Measurements from ENCODE around the gene WDR83. TPM values are rescaled to one million over a fixed set of nuclear protein-coding genes. Genes with fewer than 3 reads are reported as not detected.

The WDR83 gene
- total and polyA plus RNA-seq, 2 donors (not counting 3 experiments of a cell fraction or from before 2014, with no cell fraction given), result 10.5 to 11.8 TPM

DNA sequence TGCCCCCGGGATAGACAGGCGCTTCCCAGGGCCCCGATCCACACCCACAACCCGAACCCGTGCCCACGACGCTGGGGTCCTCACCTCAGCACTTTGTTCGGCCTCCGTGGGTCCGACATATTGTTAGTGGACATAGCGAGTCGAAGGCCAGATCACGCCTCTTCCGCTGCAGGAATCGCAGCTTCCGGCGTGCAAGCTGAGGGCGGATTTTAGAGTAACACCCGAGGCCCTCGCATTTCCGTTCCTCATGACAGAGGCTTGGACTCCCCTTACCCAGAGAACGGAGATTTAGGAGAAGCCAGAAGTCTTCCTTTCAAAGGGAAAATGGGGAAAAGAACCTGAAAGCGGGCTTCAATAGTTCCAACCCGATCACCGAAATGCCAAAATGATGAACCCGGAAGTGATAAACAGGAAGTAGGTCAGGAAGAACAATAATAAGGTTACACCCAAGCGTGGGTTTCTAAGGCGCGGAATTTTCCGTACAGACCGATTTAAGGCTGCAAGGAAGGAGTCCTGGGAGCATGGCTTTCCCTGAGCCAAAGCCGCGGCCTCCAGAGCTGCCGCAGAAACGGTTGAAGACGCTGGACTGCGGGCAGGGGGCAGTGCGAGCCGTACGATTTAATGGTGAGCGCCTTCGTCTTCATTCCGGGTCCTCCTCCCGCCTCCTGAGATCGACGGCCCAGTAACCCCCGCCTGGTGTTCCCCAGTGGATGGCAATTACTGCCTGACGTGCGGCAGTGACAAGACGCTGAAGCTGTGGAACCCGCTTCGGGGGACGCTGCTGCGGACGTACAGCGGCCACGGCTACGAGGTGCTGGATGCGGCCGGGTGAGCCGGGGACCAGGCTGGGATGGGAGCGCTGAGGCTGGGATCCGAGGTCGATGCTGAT lies 2.9 kb downstream of the WDR83 start:
- ChIA-PET POLR2A (no interaction called here), CTCF (interaction anchor here (1.0 to 1.6 kb wide), 3 partner anchors 16 to 579 kb away, joined by 3 to 5 read pairs (median 3); no protein-coding TSS in a partner anchor)
- FAIRE-seq (peak; percentile 98), DNase-seq (ENCODE audit: low read depth, low spot score) (peak; percentile 86)
- no peaks in the 10 kb centered on the region for H4K20me1 ChIP-seq (replicated peaks; ENCODE audit: control insufficient read depth, extremely low read depth, insufficient read depth, low read length)
- dilution Hi-C loops (cut with MboI; ENCODE audit: extremely low pct_ligation_motif_present, low sequenced_read_pairs), result no loop called here
- TSS peak; percentile 51 for BruUV-seq (replicated peaks)
- H3K9ac ChIP-seq (replicated peaks; ENCODE audit: extremely low read depth, insufficient read depth, low read length), result peak overlapping the region; percentile 90
- H3K79me2 ChIP-seq (ENCODE audit: control insufficient read depth, insufficient read depth, low read length), result peaks cover 16% of the 10 kb centered on the region
- no peaks in the 10 kb centered on the region for H3K9me3 ChIP-seq (replicated peaks; ENCODE audit: control insufficient read depth, insufficient read depth, low read length)
- H3K27me3 ChIP-seq (ENCODE audit: control insufficient read depth in 2 of 2, insufficient read depth in 2 of 2, low read length in 2 of 2), result no peaks in the 10 kb centered on the region
- H3K4me1 ChIP-seq (ENCODE audit: control insufficient read depth, extremely low read depth, insufficient read depth, low read length), result peaks cover 20% of the 10 kb centered on the region
- no peak for TF ChIP-seq FOS (IDR thresholded peaks at IDR 0.05; ENCODE audit: borderline replicate concordance, insufficient read depth, low read length)
- peak; percentile 42 for TF ChIP-seq POLR2A (IDR thresholded peaks at IDR 0.05; ENCODE audit: low read depth, low read length)
- H3K4me3 ChIP-seq (replicated peaks in 1 of 3; ENCODE audit: insufficient read depth in 1 of 3, low read depth in 1 of 3, low read length in 3 of 3), result peak overlapping the region; percentile 52 to 87 (median 83)
- H3K4me2 ChIP-seq (ENCODE audit: insufficient read depth, low read length), result peak overlapping the region; percentile 78
- peaks cover 2 to 14% of the 10 kb centered on the region in 2 experiments for H3K36me3 ChIP-seq (ENCODE audit: control insufficient read depth in 2 of 2, extremely low read depth in 1 of 2, insufficient read depth in 2 of 2, low read length in 2 of 2)
- H2AFZ ChIP-seq (ENCODE audit: low read depth, low read length), result peak overlapping the region; percentile 71
- no peaks in the 10 kb centered on the region for H3K9me1 ChIP-seq (replicated peaks; ENCODE audit: control insufficient read depth, extremely low read depth, insufficient read depth, low read length)
- H3K27ac ChIP-seq (ENCODE audit: insufficient read depth, low read depth, low read length), result peak overlapping the region; percentile 90
- intact Hi-C loops (cut with micrococcal nuclease), result loop anchor here (1.0 to 5.0 kb wide), 4 partner anchors 59 to 747 kb away; partner anchors contain the start of genes ZNF136, ZNF490 and ZNF791

DNA sequence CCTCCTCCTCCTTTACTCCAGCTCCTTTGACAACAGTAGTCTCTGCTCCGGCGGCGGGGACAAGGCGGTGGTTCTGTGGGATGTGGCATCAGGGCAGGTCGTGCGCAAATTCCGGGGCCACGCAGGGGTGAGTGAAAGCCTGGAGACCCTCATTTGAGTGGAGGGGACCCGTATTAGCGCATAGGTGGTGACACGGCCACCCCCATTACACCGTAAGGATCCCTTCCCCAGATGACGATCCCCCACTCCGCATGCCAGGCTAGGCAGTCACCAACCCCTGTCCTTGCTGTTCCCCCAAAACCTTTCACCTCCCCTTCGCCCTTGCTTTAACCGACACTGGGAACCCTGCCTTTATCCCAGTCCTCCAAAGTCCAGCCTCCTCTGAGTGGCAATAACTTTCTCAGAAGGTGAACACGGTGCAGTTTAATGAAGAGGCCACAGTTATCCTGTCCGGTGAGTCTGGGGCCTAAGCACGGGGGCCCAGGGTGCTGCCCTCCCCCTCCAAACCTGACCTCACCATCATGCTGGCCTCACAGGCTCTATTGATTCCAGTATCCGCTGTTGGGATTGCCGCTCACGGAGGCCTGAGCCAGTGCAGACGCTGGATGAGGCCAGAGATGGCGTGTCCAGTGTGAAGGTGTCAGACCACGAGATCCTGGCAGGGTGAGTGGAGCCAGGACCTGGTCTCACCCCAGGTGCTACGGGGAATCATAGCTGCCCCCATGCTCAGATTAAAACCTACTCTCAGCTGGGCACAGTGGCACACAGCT lies 3.7 kb downstream of the WDR83 start:
- Histone ChIP-seq H3K27ac (ENCODE audit: insufficient read depth, low read depth, low read length) (no peak overlapping the region), H3K9ac (replicated peaks; ENCODE audit: extremely low read depth, insufficient read depth, low read length) (peak overlapping the region; percentile 90), H3K36me3 (ENCODE audit: control insufficient read depth in 2 of 2, extremely low read depth in 1 of 2, insufficient read depth in 2 of 2, low read length in 2 of 2) (peaks cover 3 to 16% of the 10 kb centered on the region in 2 experiments), H3K27me3 (ENCODE audit: control insufficient read depth in 2 of 2, insufficient read depth in 2 of 2, low read length in 2 of 2) (no peaks in the 10 kb centered on the region), H3K79me2 (ENCODE audit: control insufficient read depth, insufficient read depth, low read length) (peaks cover 16% of the 10 kb centered on the region), H2AFZ (ENCODE audit: low read depth, low read length) (no peak overlapping the region), H3K4me1 (ENCODE audit: control insufficient read depth, extremely low read depth, insufficient read depth, low read length) (peaks cover 20% of the 10 kb centered on the region), H3K9me3 (replicated peaks; ENCODE audit: control insufficient read depth, insufficient read depth, low read length) (no peaks in the 10 kb centered on the region), H3K9me1 (replicated peaks; ENCODE audit: control insufficient read depth, extremely low read depth, insufficient read depth, low read length) (no peaks in the 10 kb centered on the region), H4K20me1 (replicated peaks; ENCODE audit: control insufficient read depth, extremely low read depth, insufficient read depth, low read length) (no peaks in the 10 kb centered on the region), H3K4me2 (ENCODE audit: insufficient read depth, low read length) (peak overlapping the region; percentile 78), H3K4me3 (replicated peaks in 1 of 3; ENCODE audit: insufficient read depth in 1 of 3, low read depth in 1 of 3, low read length in 3 of 3) (peak overlapping the region; percentile 52 to 87 (median 83))
- TF ChIP-seq MYC (IDR thresholded peaks at IDR 0.05; ENCODE audit: low read depth, low read length) (no peak), EZH2 (IDR thresholded peaks at IDR 0.05; ENCODE audit: borderline replicate concordance, low read depth, low read length, severe bottlenecking) (no peak), GATA2 (IDR thresholded peaks at IDR 0.05; ENCODE audit: insufficient read depth, insufficient read length, low read depth, low read length) (no peak), POLR2AphosphoS5 (IDR thresholded peaks at IDR 0.05; ENCODE audit: insufficient read depth, low read depth, low read length) (no peak), JUN (IDR thresholded peaks at IDR 0.05; ENCODE audit: borderline replicate concordance, insufficient read depth, insufficient read length, low read depth) (no peak), POLR2A (IDR thresholded peaks at IDR 0.05; ENCODE audit: low read depth, low read length) (no peak), FOS (IDR thresholded peaks at IDR 0.05; ENCODE audit: borderline replicate concordance, insufficient read depth, low read length) (no peak)
- TF ChIP-seq, protein P1, sequence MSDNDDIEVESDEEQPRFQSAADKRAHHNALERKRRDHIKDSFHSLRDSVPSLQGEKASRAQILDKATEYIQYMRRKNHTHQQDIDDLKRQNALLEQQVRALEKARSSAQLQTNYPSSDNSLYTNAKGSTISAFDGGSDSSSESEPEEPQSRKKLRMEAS (IDR thresholded peaks at IDR 0.05; ENCODE audit: insufficient read depth, insufficient read length), result no peak
- TF ChIP-seq, protein P2, sequence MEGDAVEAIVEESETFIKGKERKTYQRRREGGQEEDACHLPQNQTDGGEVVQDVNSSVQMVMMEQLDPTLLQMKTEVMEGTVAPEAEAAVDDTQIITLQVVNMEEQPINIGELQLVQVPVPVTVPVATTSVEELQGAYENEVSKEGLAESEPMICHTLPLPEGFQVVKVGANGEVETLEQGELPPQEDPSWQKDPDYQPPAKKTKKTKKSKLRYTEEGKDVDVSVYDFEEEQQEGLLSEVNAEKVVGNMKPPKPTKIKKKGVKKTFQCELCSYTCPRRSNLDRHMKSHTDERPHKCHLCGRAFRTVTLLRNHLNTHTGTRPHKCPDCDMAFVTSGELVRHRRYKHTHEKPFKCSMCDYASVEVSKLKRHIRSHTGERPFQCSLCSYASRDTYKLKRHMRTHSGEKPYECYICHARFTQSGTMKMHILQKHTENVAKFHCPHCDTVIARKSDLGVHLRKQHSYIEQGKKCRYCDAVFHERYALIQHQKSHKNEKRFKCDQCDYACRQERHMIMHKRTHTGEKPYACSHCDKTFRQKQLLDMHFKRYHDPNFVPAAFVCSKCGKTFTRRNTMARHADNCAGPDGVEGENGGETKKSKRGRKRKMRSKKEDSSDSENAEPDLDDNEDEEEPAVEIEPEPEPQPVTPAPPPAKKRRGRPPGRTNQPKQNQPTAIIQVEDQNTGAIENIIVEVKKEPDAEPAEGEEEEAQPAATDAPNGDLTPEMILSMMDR (IDR thresholded peaks at IDR 0.05; ENCODE audit: extremely low read depth in 1 of 2, insufficient read depth in 1 of 2, low read depth in 1 of 2, low read length in 2 of 2), result no peak
- no peak for FAIRE-seq
- dilution Hi-C loops (cut with MboI; ENCODE audit: extremely low pct_ligation_motif_present, low sequenced_read_pairs), result no loop called here
- DNase-seq (ENCODE audit: low read depth, low spot score), result no peak
- ChIA-PET CTCF (interaction anchor here (1.2 to 2.8 kb wide), 4 partner anchors 30 to 872 kb away, joined by 3 to 20 read pairs (median 10); partner anchors contain the start of gene ZNF491), POLR2A (no interaction called here)
- intact Hi-C loops (cut with micrococcal nuclease), result loop anchor here (5.0 kb wide), 1 partner anchor 683 kb away; no protein-coding TSS in a partner anchor
- BruUV-seq (replicated peaks), result no TSS peak
